Loucy (cell line): ENCODE results near the gene MED13L.

Experiments used
- H2AFZ ChIP-seq: fragments of 200-600 bp; sonication (generic); 2 replicates; pipeline ENCODE4 v1.6.0; 2016; ENCODE audit warnings: antibody characterized with exemption, mild to moderate bottlenecking, low read length, moderate library complexity
- H3F3A ChIP-seq: fragments of 200-600 bp; 2 replicates; pipeline ENCODE4 v1.6.0; 2016; ENCODE audit warnings: antibody characterized with exemption, low read depth, mild to moderate bottlenecking
- H3K27me3 ChIP-seq: fragments of 200-600 bp; sonication (generic); 2 replicates; pipeline ENCODE4 v1.6.1; 2014; ENCODE audit warnings: low read length, mild to moderate bottlenecking; ENCODE audit not compliant: insufficient read depth, poor library complexity, severe bottlenecking
- H3K36me3 ChIP-seq: fragments of 200-600 bp; sonication (generic); 2 replicates; pipeline ENCODE4 v1.6.1; 2016; ENCODE audit warnings: low read length; ENCODE audit not compliant: insufficient read depth
- H3K4me1 ChIP-seq: fragments of 200-600 bp; sonication (generic); 2 replicates; pipeline ENCODE4 v1.5.1; 2014; ENCODE audit warnings: low read length, mild to moderate bottlenecking; ENCODE audit not compliant: insufficient read depth, poor library complexity, severe bottlenecking
- H3K4me2 ChIP-seq: fragments of 200-600 bp; sonication (generic); 2 replicates; pipeline ENCODE4 v1.6.0; 2014; ENCODE audit warnings: antibody characterized with exemption, low read length, low read depth, mild to moderate bottlenecking; ENCODE audit not compliant: poor library complexity, severe bottlenecking
- H3K4me3 ChIP-seq: fragments of 200-600 bp; sonication (generic); 2 replicates; pipeline ENCODE4 v1.5.1; 2014; ENCODE audit warnings: low read length, mild to moderate bottlenecking, mixed read lengths; ENCODE audit not compliant: poor library complexity, severe bottlenecking
- H3K79me2 ChIP-seq: fragments of 200-600 bp; sonication (generic); 2 replicates; pipeline ENCODE4 v1.6.1; 2014; ENCODE audit warnings: low read length; ENCODE audit not compliant: insufficient read depth
- H3K9ac ChIP-seq: fragments of 200-600 bp; sonication (generic); 2 replicates; pipeline ENCODE4 v1.6.0; 2014; ENCODE audit warnings: mild to moderate bottlenecking, low read depth, low read length, moderate library complexity; ENCODE audit not compliant: poor library complexity, severe bottlenecking
- H3K9me2 ChIP-seq: fragments of 200-600 bp; sonication (generic); replicated peaks from 2 replicates; pipeline ENCODE4 v1.6.1; 2016; ENCODE audit warnings: low read depth, low read length, mixed read lengths
- H3K9me3 ChIP-seq: fragments of 200-600 bp; sonication (generic); 2 replicates; pipeline ENCODE4 v1.6.1; 2014; ENCODE audit warnings: mild to moderate bottlenecking, antibody characterized with exemption, low read length, low read depth; ENCODE audit not compliant: insufficient read depth
- H4K20me1 ChIP-seq: fragments of 200-600 bp; sonication (generic); 2 replicates; pipeline ENCODE4 v1.6.0; 2014; ENCODE audit warnings: antibody characterized with exemption, low read length, mild to moderate bottlenecking; ENCODE audit not compliant: insufficient read depth, poor library complexity, severe bottlenecking
- CTCF ChIP-seq: fragments of 200-600 bp; sonication (generic); conservative IDR thresholded peaks from 2 replicates; pipeline ENCODE4 v1.5.1; 2014; ENCODE audit warnings: mild to moderate bottlenecking, antibody characterized with exemption, low read length
- EZH2phosphoT487 ChIP-seq: fragments of 200-600 bp; IDR thresholded peaks from 2 replicates; pipeline ENCODE4 v1.6.1; 2018; ENCODE audit warnings: antibody characterized with exemption, mild to moderate bottlenecking, moderate library complexity, borderline replicate concordance

MED13L gene

GRCh38 chr12:115946867-115947695 is 330.4 kb downstream of the MED13L start:
- Histone ChIP-seq H3K9ac (no peak overlapping the region), H3K36me3 (no peaks in the 10 kb centered on the region), H3K4me2 (no peak overlapping the region), H2AFZ (no peak overlapping the region), H4K20me1 (no peaks in the 10 kb centered on the region), H3F3A (no peaks in the 10 kb centered on the region), H3K9me3 (no peaks in the 10 kb centered on the region), H3K27me3 (no peaks in the 10 kb centered on the region), H3K4me3 (no peak overlapping the region), H3K79me2 (no peaks in the 10 kb centered on the region), H3K4me1 (no peaks in the 10 kb centered on the region), H3K9me2 (no peaks in the 10 kb centered on the region)
- peak; percentile 79 for TF ChIP-seq CTCF
- no peak for TF ChIP-seq EZH2phosphoT487

DNA sequence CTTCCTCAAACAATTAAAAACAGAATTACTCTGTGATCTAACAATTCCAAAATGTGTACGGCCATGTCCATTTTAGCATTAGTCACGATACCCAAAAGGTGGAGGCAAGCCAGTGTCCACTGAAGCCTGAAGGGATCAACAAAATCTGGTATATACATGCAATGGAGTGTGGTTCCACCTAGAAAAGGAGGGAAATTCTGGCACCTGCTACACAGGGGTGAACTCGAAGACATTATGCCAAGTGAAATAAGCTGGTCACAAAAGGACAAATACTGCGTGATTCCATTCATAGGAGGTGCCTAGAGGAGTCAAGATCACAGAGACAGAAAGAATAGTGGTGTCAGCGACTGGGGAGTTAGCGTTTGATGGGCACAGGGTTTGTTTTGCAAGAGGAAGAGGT is 331.4 kb downstream of the MED13L start:
- H3K36me3 ChIP-seq = no peaks in the 10 kb centered on the region
- no peak overlapping the region for H3K4me2 ChIP-seq
- H3F3A ChIP-seq = no peaks in the 10 kb centered on the region
- no peak overlapping the region for H3K4me3 ChIP-seq
- H3K9me3 ChIP-seq = no peaks in the 10 kb centered on the region
- TF ChIP-seq CTCF (no peak), EZH2phosphoT487 (no peak)
- no peaks in the 10 kb centered on the region for H3K27me3 ChIP-seq
- H3K9ac ChIP-seq = no peak overlapping the region
- H3K79me2 ChIP-seq = no peaks in the 10 kb centered on the region
- H2AFZ ChIP-seq = no peak overlapping the region
- no peaks in the 10 kb centered on the region for H3K4me1 ChIP-seq
- H3K9me2 ChIP-seq = no peaks in the 10 kb centered on the region
- no peaks in the 10 kb centered on the region for H4K20me1 ChIP-seq

DNA sequence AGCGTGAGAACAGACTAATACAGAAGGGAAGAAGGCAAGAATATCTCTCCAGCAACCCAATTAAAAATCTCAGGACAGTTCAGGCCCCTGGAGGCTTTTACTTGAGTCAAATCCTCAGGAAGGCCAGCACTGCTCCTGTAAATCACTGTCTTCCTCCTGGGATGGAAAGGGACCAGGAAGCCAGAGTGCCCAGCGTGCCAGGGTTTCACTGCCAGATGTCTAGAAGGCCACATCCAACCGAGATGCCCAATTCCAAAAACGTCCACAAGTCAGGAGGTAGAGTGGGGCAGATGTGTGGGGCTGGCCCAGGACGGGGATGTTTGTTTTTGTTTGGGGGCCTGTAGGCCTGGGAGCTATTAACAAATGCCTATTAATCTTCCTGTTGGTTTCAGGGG is 332.0 kb downstream of the MED13L start:
- H4K20me1 ChIP-seq = no peaks in the 10 kb centered on the region
- no peak overlapping the region for H2AFZ ChIP-seq
- no peaks in the 10 kb centered on the region for H3K4me1 ChIP-seq
- H3K27me3 ChIP-seq = no peaks in the 10 kb centered on the region
- no peak overlapping the region for H3K4me2 ChIP-seq
- H3K9me3 ChIP-seq = no peaks in the 10 kb centered on the region
- no peaks in the 10 kb centered on the region for H3K36me3 ChIP-seq
- H3K9ac ChIP-seq = no peak overlapping the region
- H3K9me2 ChIP-seq = no peaks in the 10 kb centered on the region
- no peak overlapping the region for H3K4me3 ChIP-seq
- no peaks in the 10 kb centered on the region for H3K79me2 ChIP-seq
- no peaks in the 10 kb centered on the region for H3F3A ChIP-seq
- TF ChIP-seq CTCF = no peak
- no peak for TF ChIP-seq EZH2phosphoT487
